ENCODE data around the gene NEK1.

- TF ChIP-seq CTCF (optimal IDR thresholded peaks at IDR 0.05 in 1 of 3, IDR thresholded peaks at IDR 0.05 in 1 of 3, conservative IDR thresholded peaks at IDR 0.05 in 1 of 3; ENCODE audit: extremely low read depth in 1 of 3, insufficient read depth in 2 of 3, low read length in 3 of 3): no peak
- no peak for TF ChIP-seq EZH2 (IDR thresholded peaks at IDR 0.05; ENCODE audit: low read length)
Observed at GRCh38 chr4:169366821-169367220, 245.6 kb downstream of the NEK1 start.

All from keratinocyte (primary cell).